NCI-H1930 (cell line): ENCODE results near the gene ABHD12.
"Not testable (repeated sequence)": the region's sequence is repeated elsewhere in the genome, so short reads cannot be mapped to it uniquely, and the experiment has no call there.

Experiments
- DNase-seq, 2 experiments: peaks; one replicate each; lab custom pipeline; 2025; lab: John Stamatoyannopoulos, UW

ABHD12 gene

GRCh38 chr20:25390538-25391528 lies at the start of gene ABHD12:
TSS of gene ABHD12 (minus strand) at chr20:25390835. CDS start at chr20:25390703, 132 bp downstream.
- DNase-seq = peak; percentile 95

GRCh38 chr20:25439328-25439727 lies 48.7 kb upstream of the ABHD12 start:
- no peak for DNase-seq

- DNase-seq = no peak
These were observed 46.5 kb upstream of the ABHD12 start for GRCh38 chr20:25437153-25437581.

GRCh38 chr20:25424536-25424935 lies 33.9 kb upstream of the ABHD12 start:
- no peak for DNase-seq

DNA sequence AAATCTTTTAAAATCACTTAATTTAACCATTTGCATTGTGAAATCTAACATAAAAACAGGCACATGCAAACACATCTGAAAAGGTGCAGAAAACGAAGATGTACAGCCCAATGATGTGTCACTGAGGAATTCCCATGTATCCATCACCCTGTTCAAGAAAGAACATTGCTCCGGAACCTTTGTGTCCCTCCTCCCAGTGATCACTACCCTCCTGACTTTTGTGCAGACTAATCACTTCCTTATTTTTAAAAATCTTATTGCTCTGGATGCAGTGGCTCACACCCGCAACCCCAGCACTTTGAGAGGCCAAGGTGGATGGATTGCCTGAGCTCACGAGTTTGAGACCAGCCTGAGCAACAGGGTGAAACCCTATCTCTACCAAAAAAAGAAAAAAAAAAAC lies 31.4 kb upstream of the ABHD12 start:
- no peak for DNase-seq

- no peak for DNase-seq
These were observed 30.5 kb upstream of the ABHD12 start for GRCh38 chr20:25421102-25421501.

GRCh38 chr20:25418776-25419175 lies 28.1 kb upstream of the ABHD12 start:
- DNase-seq = no peak

DNA sequence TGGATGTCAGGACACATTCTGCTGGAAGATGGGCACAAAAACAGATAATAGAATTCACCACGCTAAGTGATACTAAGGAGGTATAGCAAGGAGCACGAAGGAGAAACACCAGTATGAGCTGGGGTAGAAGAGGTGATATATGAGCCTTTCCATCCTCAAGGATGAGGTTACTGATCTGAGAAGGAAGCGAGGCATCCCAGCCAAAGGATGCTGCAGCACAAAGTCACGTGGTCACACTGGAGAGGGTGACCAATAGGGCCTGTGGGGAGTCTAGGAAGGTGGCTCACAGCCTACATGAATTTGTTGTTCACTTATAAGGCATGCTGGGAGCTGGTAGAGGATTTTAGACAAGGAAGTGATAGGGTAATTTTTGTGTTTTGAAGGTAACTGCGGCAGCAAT lies 18.3 kb upstream of the ABHD12 start:
- DNase-seq = no peak

DNA sequence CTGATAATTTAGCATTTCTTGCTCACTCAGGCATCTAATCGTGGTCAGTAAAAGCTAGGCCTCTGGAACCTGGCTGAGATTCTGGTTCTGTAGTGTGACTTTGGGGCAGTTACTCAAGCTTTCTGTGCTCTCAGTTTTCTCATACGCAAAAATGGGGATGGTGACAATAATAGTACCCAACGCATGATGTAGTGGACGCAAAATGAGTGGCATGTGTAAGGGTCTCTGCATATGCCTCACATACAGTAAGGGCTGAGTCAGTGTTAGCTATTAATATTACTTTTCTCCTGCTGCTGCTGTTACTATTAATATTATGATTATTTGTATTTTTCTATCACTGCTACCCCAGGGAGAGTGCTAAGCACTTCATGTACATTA lies 17.5 kb upstream of the ABHD12 start:
- no peak for DNase-seq

GRCh38 chr20:25407311-25408169 lies 16.9 kb upstream of the ABHD12 start, which contains the start of gene GINS1:
TSS of gene GINS1 (plus strand) at chr20:25407673. CDS start at chr20:25407821, 148 bp downstream.
- DNase-seq = peak; percentile 92 to 94

DNA sequence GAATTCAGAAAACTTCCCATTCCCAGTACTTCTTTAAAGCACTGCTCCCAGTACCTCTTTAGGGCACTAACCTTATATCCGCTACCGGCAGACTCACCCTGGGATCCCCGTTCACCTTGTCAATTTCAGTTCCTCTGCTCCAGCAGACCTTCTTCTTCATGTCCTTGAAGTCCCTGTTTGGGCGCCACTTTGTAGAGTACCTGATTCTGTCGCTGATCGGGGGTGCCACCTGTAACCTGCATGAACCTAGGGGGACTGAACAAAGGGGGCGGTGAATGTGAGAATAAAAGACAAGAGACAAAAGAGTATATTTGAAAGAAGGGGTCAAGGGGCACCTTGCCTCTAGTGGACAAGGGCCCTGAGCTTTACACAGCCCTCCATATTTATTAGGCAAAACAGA lies 11.9 kb upstream of the ABHD12 start:
- DNase-seq = no peak

- DNase-seq = not testable (repeated sequence)
These were observed 9.7 kb upstream of the ABHD12 start for GRCh38 chr20:25400291-25400732.

GRCh38 chr20:25399037-25399430 lies 8.4 kb upstream of the ABHD12 start:
- DNase-seq = peak; percentile 35 to 52

DNA sequence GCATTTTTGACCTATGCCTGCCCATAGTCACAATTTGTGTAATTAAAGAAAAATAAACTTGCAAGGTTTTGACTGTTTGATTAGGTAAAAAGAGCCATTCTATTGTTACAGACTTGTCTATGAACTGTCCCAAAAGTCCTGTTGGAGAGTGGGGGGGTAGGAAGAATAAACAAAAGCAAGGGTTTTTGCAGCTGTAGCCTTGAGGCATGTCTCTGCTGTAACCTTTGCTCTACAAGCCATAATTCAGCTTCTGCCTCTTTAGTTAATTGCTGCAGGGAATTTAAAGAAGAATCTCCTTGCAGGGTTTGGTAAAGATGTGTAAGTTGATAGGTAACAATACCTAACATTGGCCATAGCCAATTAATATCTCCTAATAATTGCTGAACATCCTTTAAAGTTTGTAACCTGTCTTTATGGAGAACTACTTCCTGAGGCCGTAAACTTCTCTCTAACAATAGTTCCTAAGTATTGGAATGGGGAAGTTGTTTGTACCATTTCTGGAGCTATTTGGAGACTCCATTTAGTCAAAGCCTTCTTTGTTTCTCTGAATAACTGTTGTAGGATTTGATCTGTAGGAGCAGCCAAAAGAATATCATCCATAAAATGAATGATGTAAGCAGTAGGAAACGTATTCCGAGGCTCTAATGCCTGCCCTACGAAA lies 7.9 kb upstream of the ABHD12 start:
- DNase-seq = no peak

DNA sequence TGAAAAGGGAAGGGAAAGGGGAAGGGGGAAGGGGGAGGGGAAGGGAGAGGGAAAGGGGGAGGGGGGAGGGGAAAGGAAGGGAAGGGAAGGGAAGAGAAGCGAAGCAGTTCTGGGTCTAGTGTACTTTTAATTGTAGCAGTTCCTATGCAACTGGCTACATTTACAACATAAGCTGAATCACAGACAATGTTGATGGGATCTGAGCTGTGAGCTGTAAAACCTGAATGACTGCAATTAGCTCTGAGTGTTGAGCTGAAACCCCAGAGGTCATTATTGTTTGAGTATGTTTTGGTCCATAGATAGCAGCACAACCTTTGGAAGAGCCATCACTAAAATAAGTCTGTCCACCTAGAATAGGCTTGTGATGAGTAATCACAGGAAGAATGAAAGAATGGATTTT lies 7.2 kb upstream of the ABHD12 start:
- no peak for DNase-seq

DNA sequence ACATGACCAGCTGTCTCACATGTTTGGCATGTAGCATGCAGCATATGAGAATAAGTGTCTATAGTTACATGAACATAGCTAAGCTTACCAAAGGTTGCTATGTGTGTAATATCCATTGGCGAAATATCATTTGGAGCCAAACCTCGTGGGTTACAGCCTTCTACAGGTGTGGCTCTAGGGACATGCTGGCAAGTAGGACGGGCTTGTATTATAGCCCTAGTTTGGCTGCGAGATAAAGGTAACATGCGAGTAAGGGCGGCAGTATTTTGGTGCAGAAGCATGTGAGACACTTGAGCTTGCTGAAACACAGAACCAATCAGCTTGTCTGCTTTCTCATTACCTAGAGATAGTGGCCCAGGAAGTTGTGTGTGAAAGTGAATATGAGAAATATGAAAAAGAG lies 6.5 kb upstream of the ABHD12 start:
- no peak for DNase-seq

- no peak for DNase-seq
These were observed 4.4 kb upstream of the ABHD12 start for GRCh38 chr20:25394996-25395395.

DNA sequence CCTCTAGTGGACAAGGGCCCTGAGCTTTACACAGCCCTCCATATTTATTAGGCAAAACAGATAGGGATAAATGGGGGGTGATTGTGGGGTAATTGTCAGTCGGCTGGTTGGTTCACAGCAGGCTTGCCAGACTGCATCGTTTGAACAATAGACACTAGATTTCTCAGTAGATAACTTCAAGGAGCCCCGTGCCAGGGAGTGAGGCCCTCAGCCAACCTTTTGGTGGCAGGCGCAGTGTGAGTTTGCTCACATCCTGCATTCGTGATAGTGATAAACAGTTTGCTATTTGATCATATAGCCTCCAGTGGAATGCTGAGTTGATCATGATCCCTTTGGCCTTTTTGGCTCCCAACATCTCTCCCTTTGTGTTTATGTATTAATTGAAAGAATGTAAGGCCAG lies 3.6 kb upstream of the ABHD12 start:
- DNase-seq = no peak

DNA sequence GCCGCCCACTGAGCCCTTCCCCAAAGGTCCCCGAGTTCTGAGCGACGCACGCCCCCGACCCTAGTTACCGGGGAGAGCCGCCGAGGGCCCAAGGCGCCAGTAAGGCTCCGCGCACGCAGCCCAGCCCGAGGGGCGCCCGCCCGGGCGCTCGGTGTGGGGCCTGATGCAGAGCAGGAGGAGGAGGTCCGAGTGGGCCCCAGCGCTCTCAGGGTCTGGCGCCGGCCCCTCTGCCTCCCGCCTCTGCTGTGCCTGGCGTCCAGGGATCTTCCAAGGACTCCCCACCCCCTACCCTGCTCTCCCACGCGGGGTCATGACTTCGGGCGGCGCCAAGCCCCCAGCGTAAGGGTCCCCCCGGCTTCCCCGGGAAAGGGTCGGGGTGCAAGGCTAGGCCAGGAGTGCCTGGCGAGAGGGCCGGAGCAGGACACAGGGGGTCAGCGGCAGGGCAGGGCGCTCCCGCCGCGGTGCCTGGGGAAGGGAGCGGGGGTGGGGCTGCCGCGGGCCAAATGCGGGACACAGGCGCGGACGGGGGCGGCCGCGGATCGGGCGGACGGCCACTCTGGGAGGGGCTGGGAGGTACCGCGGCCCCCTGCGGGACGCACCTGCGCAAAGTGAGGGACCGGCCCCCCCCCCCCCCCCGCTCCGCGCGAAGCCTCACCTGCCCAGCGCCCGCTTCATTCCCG lies 637 bp downstream of the ABHD12 start:
- DNase-seq = peak; percentile 41 to 64

GRCh38 chr20:25389401-25389857 lies 1.2 kb downstream of the ABHD12 start:
- DNase-seq = no peak

- no peak for DNase-seq
These were observed 7.8 kb downstream of the ABHD12 start for GRCh38 chr20:25382704-25383370.
